AG09309 (cell line): Measurements from ENCODE around the gene MOV10L1.

Source experiments
- DNase-seq: peaks from one replicate; pipeline ENCODE4 v3.0.0-alpha.2; 2010; ENCODE audit warnings: low read depth
- H3K4me3 ChIP-seq: 2 replicates; pipeline ENCODE4 v1.5.1; 2011; ENCODE audit warnings: mild to moderate bottlenecking, low read depth, low read length, moderate library complexity; ENCODE audit not compliant: control insufficient read depth
- CTCF ChIP-seq: IDR thresholded peaks from 2 replicates; pipeline ENCODE4 v1.5.1; 2011; ENCODE audit warnings: mild to moderate bottlenecking, low read depth, low read length, inconsistent platforms; ENCODE audit not compliant: insufficient read depth, control insufficient read depth; ENCODE audit errors: missing control alignments

MOV10L1 gene

GRCh38 chr22:50177537-50178470 is 88.0 kb downstream of the MOV10L1 start:
- no peak for DNase-seq
- H3K4me3 ChIP-seq, result no peak overlapping the region
- no peak for TF ChIP-seq CTCF

- DNase-seq, result no peak
- no peak for TF ChIP-seq CTCF
- H3K4me3 ChIP-seq, result no peak overlapping the region
These were observed 88.7 kb downstream of the MOV10L1 start for GRCh38 chr22:50178471-50178864.

- no peak for TF ChIP-seq CTCF
- H3K4me3 ChIP-seq, result no peak overlapping the region
- DNase-seq, result no peak
These were observed 89.4 kb downstream of the MOV10L1 start for GRCh38 chr22:50178871-50179869.

- no peak for TF ChIP-seq CTCF
- DNase-seq, result no peak
- H3K4me3 ChIP-seq, result no peak overlapping the region
These were observed 90.3 kb downstream of the MOV10L1 start for GRCh38 chr22:50179937-50180726.

- TF ChIP-seq CTCF, result no peak
- no peak overlapping the region for H3K4me3 ChIP-seq
- DNase-seq, result no peak
These were observed 91.1 kb downstream of the MOV10L1 start for GRCh38 chr22:50180727-50181521.
